Glutamatergic neuron (in vitro differentiated cells): ENCODE results near the gene FLRT3. TPM values are rescaled to one million over a fixed set of nuclear protein-coding genes. Genes with fewer than 3 reads are reported as not detected.

Experiments used
- DNase-seq: peaks from one replicate; pipeline ENCODE4 v3.0.0; 2022
- H3K27ac Mint-ChIP-seq: one replicate; pipeline ENCODE4 v1.8.0; 2020; ENCODE audit warnings: mild to moderate bottlenecking, mixed read lengths, inconsistent platforms; ENCODE audit not compliant: unreplicated experiment
- H3K27me3 Mint-ChIP-seq: one replicate; pipeline ENCODE4 v1.8.0; 2020; ENCODE audit warnings: mild to moderate bottlenecking, moderate library complexity, mixed read lengths, inconsistent platforms; ENCODE audit not compliant: unreplicated experiment
- H3K36me3 Mint-ChIP-seq: one replicate; pipeline ENCODE4 v1.8.0; 2020; ENCODE audit warnings: mild to moderate bottlenecking, mixed read lengths, inconsistent platforms; ENCODE audit not compliant: unreplicated experiment
- H3K4me1 Mint-ChIP-seq: one replicate; pipeline ENCODE4 v1.8.0; 2020; ENCODE audit warnings: mild to moderate bottlenecking, low read depth, mixed read lengths, inconsistent platforms; ENCODE audit not compliant: unreplicated experiment
- H3K4me3 Mint-ChIP-seq: one replicate; pipeline ENCODE4 v1.8.0; 2020; ENCODE audit warnings: mild to moderate bottlenecking, mixed read lengths, inconsistent platforms; ENCODE audit not compliant: unreplicated experiment
- H3K9me3 Mint-ChIP-seq: one replicate; pipeline ENCODE4 v1.8.0; 2020; ENCODE audit warnings: mild to moderate bottlenecking, moderate library complexity, mixed read lengths, inconsistent platforms; ENCODE audit not compliant: unreplicated experiment
- CTCF ChIP-seq: fragments of 200-600 bp; sonication (generic); IDR thresholded peaks from one replicate; pipeline ENCODE4 v1.5.0; 2021; ENCODE audit not compliant: partially characterized antibody, unreplicated experiment
- total RNA-seq: library from RNA; stranded (reverse); fragmentation: NEBNext Ultra II Directional; extraction: Animal tissue kit (Norgen Biotek cat#: 25700); gene quantifications from one replicate; pipeline ENCODE4 v1.2.1, GENCODE V29; 2021; ENCODE audit not compliant: unreplicated experiment

The FLRT3 gene
- total RNA-seq, 1 donor from 2014 or later = 5.7 TPM

- H3K27me3 Mint-ChIP-seq = no peaks in the 10 kb centered on the region
- no peak for DNase-seq
- TF ChIP-seq CTCF = no peak
- no peak overlapping the region for H3K4me3 Mint-ChIP-seq
- H3K36me3 Mint-ChIP-seq = no peaks in the 10 kb centered on the region
- H3K27ac Mint-ChIP-seq = no peak overlapping the region
- no peaks in the 10 kb centered on the region for H3K9me3 Mint-ChIP-seq
- peaks cover 8% of the 10 kb centered on the region for H3K4me1 Mint-ChIP-seq
Observed at GRCh38 chr20:14342918-14343317, 5.5 kb upstream of the FLRT3 start.

GRCh38 chr20:14341801-14342200 is 4.4 kb upstream of the FLRT3 start:
- H3K4me3 Mint-ChIP-seq = no peak overlapping the region
- DNase-seq = no peak
- no peaks in the 10 kb centered on the region for H3K36me3 Mint-ChIP-seq
- no peak for TF ChIP-seq CTCF
- no peaks in the 10 kb centered on the region for H3K9me3 Mint-ChIP-seq
- H3K27me3 Mint-ChIP-seq = no peaks in the 10 kb centered on the region
- no peak overlapping the region for H3K27ac Mint-ChIP-seq
- H3K4me1 Mint-ChIP-seq = peaks cover 12% of the 10 kb centered on the region

- H3K36me3 Mint-ChIP-seq = no peaks in the 10 kb centered on the region
- DNase-seq = no peak
Observed at GRCh38 chr20:14336686-14337085, 726 bp downstream of the FLRT3 start.

GRCh38 chr20:14335052-14335451 is 2.4 kb downstream of the FLRT3 start:
- H3K4me3 Mint-ChIP-seq = peak overlapping the region; percentile 78
- peaks cover 2% of the 10 kb centered on the region for H3K9me3 Mint-ChIP-seq

More at GRCh38 chr20:14336686-14337085, 726 bp downstream of the FLRT3 start:
- no peak overlapping the region for H3K27ac Mint-ChIP-seq
- H3K4me1 Mint-ChIP-seq = peaks cover 22% of the 10 kb centered on the region
- H3K27me3 Mint-ChIP-seq = no peaks in the 10 kb centered on the region
- TF ChIP-seq CTCF = no peak
- peaks cover 2% of the 10 kb centered on the region for H3K9me3 Mint-ChIP-seq
- peak overlapping the region; percentile 83 for H3K4me3 Mint-ChIP-seq

More at GRCh38 chr20:14335052-14335451, 2.4 kb downstream of the FLRT3 start:
- H3K27ac Mint-ChIP-seq = no peak overlapping the region
- DNase-seq = no peak
- H3K4me1 Mint-ChIP-seq = peaks cover 23% of the 10 kb centered on the region
- H3K27me3 Mint-ChIP-seq = no peaks in the 10 kb centered on the region
- TF ChIP-seq CTCF = no peak
- H3K36me3 Mint-ChIP-seq = no peaks in the 10 kb centered on the region
